H9 (cell line): ENCODE results near the gene SULT1A4. TPM values are rescaled to one million over a fixed set of nuclear protein-coding genes. Genes with fewer than 3 reads are reported as not detected.
"Not testable (repeated sequence)": the region's sequence is repeated elsewhere in the genome, so short reads cannot be mapped to it uniquely, and the experiment has no call there.

Source experiments
- DNase-seq: peaks from one replicate; pipeline ENCODE4 v3.0.0-alpha.2; 2017
- H2AFZ ChIP-seq: one replicate; pipeline ENCODE4 v1.6.1; 2013; ENCODE audit warnings: mild to moderate bottlenecking, low read length, control low read depth, moderate library complexity
- H2AK5ac ChIP-seq: 2 replicates; pipeline ENCODE4 v1.6.1; 2013; ENCODE audit warnings: low read length, control low read depth, mixed read lengths; ENCODE audit not compliant: insufficient read length
- H2BK120ac ChIP-seq: one replicate; pipeline ENCODE4 v1.6.1; 2013; ENCODE audit warnings: low read depth, mild to moderate bottlenecking, low read length, control low read depth, inconsistent platforms; ENCODE audit not compliant: poor library complexity, severe bottlenecking
- H2BK12ac ChIP-seq: 2 replicates; pipeline ENCODE4 v1.6.1; 2013; ENCODE audit warnings: low read length, control low read depth, mixed read lengths, low read depth; ENCODE audit not compliant: insufficient read length
- H2BK15ac ChIP-seq: 2 replicates; pipeline ENCODE4 v1.6.1; 2013; ENCODE audit warnings: low read depth, low read length, control low read depth
- H2BK20ac ChIP-seq: one replicate; pipeline ENCODE4 v1.6.1; 2013; ENCODE audit warnings: low read depth, mild to moderate bottlenecking, low read length, control low read depth, inconsistent platforms; ENCODE audit not compliant: poor library complexity, severe bottlenecking
- H2BK5ac ChIP-seq: 2 replicates; pipeline ENCODE4 v1.6.1; 2013; ENCODE audit warnings: low read length, control low read depth, mixed read lengths; ENCODE audit not compliant: insufficient read length
- H3K14ac ChIP-seq: 2 replicates; pipeline ENCODE4 v1.6.1; 2013; ENCODE audit warnings: low read length, control low read depth; ENCODE audit not compliant: insufficient read depth
- H3K18ac ChIP-seq: 2 replicates; pipeline ENCODE4 v1.6.1; 2013; ENCODE audit warnings: low read depth, mild to moderate bottlenecking, mixed read lengths, low read length, control low read depth; ENCODE audit not compliant: insufficient read length
- H3K23ac ChIP-seq: 2 replicates; pipeline ENCODE4 v1.6.1; 2013; ENCODE audit warnings: low read length, control low read depth, mixed read lengths, low read depth; ENCODE audit not compliant: insufficient read length
- H3K23me2 ChIP-seq: 2 replicates; pipeline ENCODE4 v1.6.1; 2013; ENCODE audit warnings: low read depth, mild to moderate bottlenecking, mixed read lengths, low read length, control low read depth; ENCODE audit not compliant: insufficient read length, poor library complexity, severe bottlenecking
- H3K27ac ChIP-seq: 2 replicates; pipeline ENCODE4 v1.5.1; 2013; ENCODE audit warnings: low read length, control low read depth, mixed read lengths, low read depth; ENCODE audit not compliant: insufficient read length
- H3K27me3 ChIP-seq: 2 replicates; pipeline ENCODE4 v1.6.1; 2013; ENCODE audit warnings: low read length, control low read depth, inconsistent platforms; ENCODE audit not compliant: insufficient read depth
- H3K4ac ChIP-seq: 2 replicates; pipeline ENCODE4 v1.6.1; 2013; ENCODE audit warnings: low read depth, mild to moderate bottlenecking, control low read depth, inconsistent platforms, low read length, moderate library complexity
- H3K4me1 ChIP-seq: 2 replicates; pipeline ENCODE4 v1.6.1; 2013; ENCODE audit warnings: low read length, control low read depth, inconsistent platforms; ENCODE audit not compliant: insufficient read depth
- H3K4me2 ChIP-seq: 2 replicates; pipeline ENCODE4 v1.6.1; 2013; ENCODE audit warnings: low read length, control low read depth, mixed read lengths; ENCODE audit not compliant: insufficient read length, insufficient read depth
- H3K56ac ChIP-seq: 2 replicates; pipeline ENCODE4 v1.6.1; 2013; ENCODE audit warnings: low read depth, mild to moderate bottlenecking, mixed read lengths, low read length, control low read depth; ENCODE audit not compliant: insufficient read length
- H3K79me1 ChIP-seq: 2 replicates; pipeline ENCODE4 v1.6.1; 2013; ENCODE audit warnings: low read depth, mild to moderate bottlenecking, moderate library complexity, low read length, control low read depth, inconsistent platforms; ENCODE audit not compliant: insufficient read depth, poor library complexity, severe bottlenecking
- H3K79me2 ChIP-seq: 2 replicates; pipeline ENCODE4 v1.6.1; 2013; ENCODE audit warnings: low read length, control low read depth, inconsistent platforms; ENCODE audit not compliant: insufficient read depth
- H3K9ac ChIP-seq: 2 replicates; pipeline ENCODE4 v1.6.1; 2013; ENCODE audit warnings: low read length, control low read depth, mixed read lengths; ENCODE audit not compliant: insufficient read length; ENCODE audit errors: extremely low read depth
- H3K9me3 ChIP-seq: one replicate; pipeline ENCODE4 v1.6.1; 2013; ENCODE audit warnings: low read depth, low read length, inconsistent platforms; ENCODE audit not compliant: control insufficient read depth
- H3T11ph ChIP-seq: one replicate; pipeline ENCODE4 v1.6.1; 2013; ENCODE audit warnings: mild to moderate bottlenecking, low read length, control low read depth, inconsistent platforms
- H4K20me1 ChIP-seq: one replicate; pipeline ENCODE4 v1.6.1; 2013; ENCODE audit not compliant: control insufficient read depth, insufficient read length, insufficient read depth
- H4K5ac ChIP-seq: 2 replicates; pipeline ENCODE4 v1.6.1; 2013; ENCODE audit warnings: low read depth, mild to moderate bottlenecking, mixed read lengths, low read length, control low read depth; ENCODE audit not compliant: insufficient read length
- H4K8ac ChIP-seq: replicated peaks from 2 replicates; pipeline ENCODE4 v1.6.1; 2013; ENCODE audit warnings: low read length, control low read depth, mixed read lengths, low read depth; ENCODE audit not compliant: insufficient read length
- H4K91ac ChIP-seq: 2 replicates; pipeline ENCODE4 v1.6.1; 2013; ENCODE audit warnings: low read depth, mild to moderate bottlenecking, moderate library complexity, mixed read lengths, low read length, control low read depth; ENCODE audit not compliant: insufficient read length
- H3K27ac Mint-ChIP-seq, 3 experiments: 2 replicates in 2 of 3; 3 replicates in 1 of 3; pipeline ENCODE4 v1.8.0; 2020 to 2021; ENCODE audit warnings: mixed read lengths in 3 of 3, mild to moderate bottlenecking in 1 of 3, moderate library complexity in 1 of 3
- H3K27me3 Mint-ChIP-seq: 2 replicates; pipeline ENCODE4 v1.8.0; 2021; ENCODE audit warnings: low read depth, mild to moderate bottlenecking, moderate library complexity, mixed read lengths
- H3K36me3 Mint-ChIP-seq, 3 experiments: 2 replicates in 2 of 3; 3 replicates in 1 of 3; pipeline ENCODE4 v1.8.0; 2020 to 2021; ENCODE audit warnings: low read depth in 3 of 3, mixed read lengths in 3 of 3; ENCODE audit not compliant: insufficient read depth in 1 of 3
- H3K4me1 Mint-ChIP-seq, 2 experiments: 2 replicates each; pipeline ENCODE4 v1.8.0; 2020; ENCODE audit warnings: mixed read lengths in 2 of 2
- H3K4me3 Mint-ChIP-seq, 2 experiments: 2 replicates in 1 of 2; 3 replicates in 1 of 2; pipeline ENCODE4 v1.8.0; 2020 to 2021; ENCODE audit warnings: mild to moderate bottlenecking in 2 of 2, mixed read lengths in 2 of 2, moderate library complexity in 1 of 2
- H3K9me3 Mint-ChIP-seq, 2 experiments: 2 replicates in 1 of 2; 3 replicates in 1 of 2; pipeline ENCODE4 v1.8.0; 2020; ENCODE audit warnings: mild to moderate bottlenecking in 2 of 2, mixed read lengths in 2 of 2, moderate library complexity in 1 of 2
- WGBS: extraction: QIAGEN DNeasy Blood & Tissue Kit; methylation state at CpG from one replicate; pipeline ENCODE4 v1.1.7; 2013; ENCODE audit warnings: missing lambda C conversion rate, low lambda C conversion rate, mixed read lengths; ENCODE audit not compliant: insufficient read length; ENCODE audit errors: extremely low coverage; 5-methylcytosine and 5-hydroxymethylcytosine counted together
- total RNA-seq: library from RNA; stranded (reverse); gene quantifications from 2 replicates; pipeline ENCODE4 v1.2.1, GENCODE V29; 2021

The SULT1A4 gene
- total RNA-seq, 1 experiment from 2014 or later: 7.6 TPM

DNA sequence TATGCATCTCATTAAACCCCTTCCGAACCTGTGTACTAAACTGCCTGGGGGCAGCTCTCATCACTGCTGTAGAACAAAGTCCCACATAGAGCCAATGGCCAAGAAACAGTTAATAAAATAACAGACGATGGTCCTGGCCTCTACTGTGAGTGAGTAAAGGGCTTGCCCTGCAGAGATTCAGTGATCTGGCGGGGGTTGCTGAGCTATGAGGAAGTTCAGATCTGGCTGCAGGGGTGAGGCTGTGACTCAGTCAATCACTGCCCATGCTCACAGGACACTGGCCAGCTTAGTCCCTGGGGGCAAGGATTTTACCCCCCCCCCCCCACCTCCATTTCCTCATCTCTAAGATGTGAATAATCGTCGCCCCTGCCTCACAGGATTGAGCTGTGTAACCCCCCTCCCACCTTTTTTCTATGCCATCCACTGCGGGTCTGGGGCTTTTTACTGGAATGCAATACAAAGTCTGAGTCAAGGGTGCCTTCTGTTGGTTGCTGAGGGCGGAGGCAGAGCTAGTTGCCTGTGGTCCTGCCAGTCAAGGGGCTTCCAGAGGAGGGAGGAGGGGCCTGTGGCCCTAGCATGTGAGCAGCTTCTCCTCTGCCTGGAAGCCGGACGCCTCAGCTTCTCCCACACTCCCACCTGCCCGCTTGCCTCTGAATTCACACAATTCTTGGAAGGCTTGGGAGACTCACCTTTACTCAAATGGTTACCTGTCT lies 8.1 kb downstream of the SULT1A4 start:
- not testable (repeated sequence) for H3K18ac ChIP-seq, H3K27me3 ChIP-seq, H2AFZ ChIP-seq, H2BK5ac ChIP-seq, H3K23me2 ChIP-seq, H4K5ac ChIP-seq, H4K91ac ChIP-seq, H3K4me1 Mint-ChIP-seq, H2BK15ac ChIP-seq, H3K27me3 Mint-ChIP-seq, H3K14ac ChIP-seq, H3K27ac ChIP-seq, H3K4ac ChIP-seq, H3K9ac ChIP-seq, H3K4me3 Mint-ChIP-seq, H3K4me1 ChIP-seq, H3T11ph ChIP-seq, H3K27ac Mint-ChIP-seq, H3K23ac ChIP-seq, DNase-seq, H2BK20ac ChIP-seq, H4K20me1 ChIP-seq, H3K79me1 ChIP-seq, H3K4me2 ChIP-seq, H2AK5ac ChIP-seq, H3K56ac ChIP-seq, H3K9me3 ChIP-seq, H2BK120ac ChIP-seq, H3K36me3 Mint-ChIP-seq, H4K8ac ChIP-seq, H3K9me3 Mint-ChIP-seq, H2BK12ac ChIP-seq, H3K79me2 ChIP-seq
- WGBS: no CpG with 5 or more reads among the region's 10 CpGs

DNA sequence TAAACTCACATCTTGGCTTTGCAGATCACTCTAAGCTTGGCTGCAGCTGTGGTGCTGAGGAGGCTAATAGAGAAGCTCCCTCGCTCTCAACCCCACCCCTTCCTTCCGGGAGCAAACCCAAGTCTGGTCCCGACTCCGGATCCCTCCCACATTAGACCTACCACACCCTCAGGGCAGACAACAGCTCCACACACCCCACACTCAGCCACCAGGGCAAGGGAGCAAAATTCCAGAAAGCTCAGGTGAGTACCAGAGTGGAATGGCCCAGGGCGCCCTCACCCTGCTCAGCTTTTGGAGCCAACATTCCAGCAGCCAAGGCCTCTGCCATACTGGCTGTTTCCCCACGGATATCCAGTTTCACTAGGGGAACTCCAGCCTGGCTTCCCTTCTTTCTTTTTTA lies 9.9 kb downstream of the SULT1A4 start:
- H3K9ac ChIP-seq, H2BK120ac ChIP-seq, DNase-seq, H3K14ac ChIP-seq, H3K36me3 Mint-ChIP-seq, H3K4me2 ChIP-seq, H3K23ac ChIP-seq, H3K27me3 ChIP-seq, H4K91ac ChIP-seq, H3K4me1 Mint-ChIP-seq, H2BK12ac ChIP-seq, H3K56ac ChIP-seq, H3K9me3 Mint-ChIP-seq, H3K79me1 ChIP-seq, H2BK15ac ChIP-seq, H4K5ac ChIP-seq, H2BK5ac ChIP-seq, H2AFZ ChIP-seq, H3K23me2 ChIP-seq, H4K8ac ChIP-seq, H2BK20ac ChIP-seq, H3K79me2 ChIP-seq, H4K20me1 ChIP-seq, H3K27me3 Mint-ChIP-seq, H2AK5ac ChIP-seq, H3K4me3 Mint-ChIP-seq, H3K4me1 ChIP-seq, H3K9me3 ChIP-seq, H3K27ac Mint-ChIP-seq, H3K27ac ChIP-seq, H3K4ac ChIP-seq, H3T11ph ChIP-seq, H3K18ac ChIP-seq: not testable (repeated sequence)
- WGBS: no CpG with 5 or more reads among the region's 6 CpGs
